Measurements from ENCODE around the gene DENND5A. TPM values are rescaled to one million over a fixed set of nuclear protein-coding genes. Genes with fewer than 3 reads are reported as not detected.
"Not testable (repeated sequence)": the region's sequence is repeated elsewhere in the genome, so short reads cannot be mapped to it uniquely, and the experiment has no call there.

The DENND5A gene
- total RNA-seq, 1 experiment from 2014 or later, result 58.0 TPM

DNA sequence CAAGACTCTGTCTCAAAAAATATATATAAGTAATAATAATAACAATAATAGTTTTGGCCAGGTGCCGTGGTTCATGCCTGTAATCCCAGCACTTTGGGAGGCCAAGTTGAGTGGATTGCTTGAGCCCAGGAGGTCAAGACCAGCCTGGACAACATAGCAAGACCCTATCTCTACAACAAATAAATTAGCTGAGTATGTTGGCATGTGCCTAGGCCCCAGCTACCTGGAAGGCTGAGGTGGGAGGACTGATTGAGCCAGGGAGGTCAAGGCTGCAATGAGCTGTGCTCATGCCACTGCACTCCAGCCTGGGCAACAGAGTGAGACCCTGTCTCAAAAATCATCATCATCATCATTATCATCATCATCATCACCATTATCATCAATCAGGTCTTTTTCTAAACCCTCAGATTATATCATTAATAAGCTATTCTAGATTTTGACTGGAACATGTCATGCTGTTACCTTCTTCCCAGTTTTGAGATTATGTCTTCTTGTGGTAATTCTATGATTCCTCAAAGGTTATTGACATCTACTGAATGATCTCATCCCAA, 39.3 kb downstream of the DENND5A start:
- BruUV-seq (replicated peaks), result no TSS peak
- DNase-seq, result no peak
- ChIA-PET CTCF (no interaction called here), POLR2A (no interaction called here)
- Mint-ChIP-seq H3K27me3 (ENCODE audit: insufficient read depth, unreplicated experiment) (no peaks in the 10 kb centered on the region), H3K4me3 (ENCODE audit: unreplicated experiment) (no peak overlapping the region), H3K36me3 (ENCODE audit: insufficient read depth, unreplicated experiment) (peaks cover 22% of the 10 kb centered on the region), H3K27ac (ENCODE audit: unreplicated experiment) (no peak overlapping the region), H3K4me1 (ENCODE audit: low read depth, unreplicated experiment) (peaks cover 21% of the 10 kb centered on the region), H3K9me3 (ENCODE audit: unreplicated experiment) (no peaks in the 10 kb centered on the region)
- Histone ChIP-seq H3K4me1 (peaks cover 21% of the 10 kb centered on the region), H3K36me3 (ENCODE audit: control insufficient read depth, insufficient read depth, low read length) (no peaks in the 10 kb centered on the region), H3K27me3 (replicated peaks; ENCODE audit: control insufficient read depth, insufficient read depth, low read length) (no peaks in the 10 kb centered on the region), H3K4me3 (ENCODE audit: low read depth, low read length) (no peak overlapping the region), H3K9me3 (no peaks in the 10 kb centered on the region)
- TF ChIP-seq, protein P1, sequence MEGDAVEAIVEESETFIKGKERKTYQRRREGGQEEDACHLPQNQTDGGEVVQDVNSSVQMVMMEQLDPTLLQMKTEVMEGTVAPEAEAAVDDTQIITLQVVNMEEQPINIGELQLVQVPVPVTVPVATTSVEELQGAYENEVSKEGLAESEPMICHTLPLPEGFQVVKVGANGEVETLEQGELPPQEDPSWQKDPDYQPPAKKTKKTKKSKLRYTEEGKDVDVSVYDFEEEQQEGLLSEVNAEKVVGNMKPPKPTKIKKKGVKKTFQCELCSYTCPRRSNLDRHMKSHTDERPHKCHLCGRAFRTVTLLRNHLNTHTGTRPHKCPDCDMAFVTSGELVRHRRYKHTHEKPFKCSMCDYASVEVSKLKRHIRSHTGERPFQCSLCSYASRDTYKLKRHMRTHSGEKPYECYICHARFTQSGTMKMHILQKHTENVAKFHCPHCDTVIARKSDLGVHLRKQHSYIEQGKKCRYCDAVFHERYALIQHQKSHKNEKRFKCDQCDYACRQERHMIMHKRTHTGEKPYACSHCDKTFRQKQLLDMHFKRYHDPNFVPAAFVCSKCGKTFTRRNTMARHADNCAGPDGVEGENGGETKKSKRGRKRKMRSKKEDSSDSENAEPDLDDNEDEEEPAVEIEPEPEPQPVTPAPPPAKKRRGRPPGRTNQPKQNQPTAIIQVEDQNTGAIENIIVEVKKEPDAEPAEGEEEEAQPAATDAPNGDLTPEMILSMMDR (IDR thresholded peaks at IDR 0.05; ENCODE audit: insufficient read depth in 1 of 2, low read depth in 1 of 2, low read length in 1 of 2, severe bottlenecking in 1 of 2, unreplicated experiment in 1 of 2), result no peak
- intact Hi-C loops (cut with micrococcal nuclease; ENCODE audit: unreplicated experiment), result no loop called here

DNA sequence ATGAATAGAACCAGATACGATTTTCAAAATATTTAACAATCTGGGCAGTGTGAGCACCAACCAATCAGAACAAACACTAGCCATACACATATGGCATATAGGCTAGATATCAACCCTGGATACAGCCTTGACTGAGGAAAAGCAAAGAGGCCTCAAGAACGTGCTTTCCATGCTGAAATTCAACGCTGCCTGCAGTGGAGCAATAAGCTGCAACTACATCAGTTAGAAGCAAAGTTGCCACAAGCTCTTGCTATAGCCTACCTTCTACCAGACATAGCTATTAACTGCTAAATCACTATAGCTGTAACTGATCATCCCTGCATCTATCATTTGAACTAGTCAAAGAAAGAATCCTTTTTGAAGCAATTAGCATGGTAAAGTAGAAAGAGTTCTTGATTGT, 42.5 kb downstream of the DENND5A start:
- no peak for DNase-seq
- no peaks in the 10 kb centered on the region for H3K27me3 Mint-ChIP-seq (ENCODE audit: insufficient read depth, unreplicated experiment)
- peaks cover 7% of the 10 kb centered on the region for H3K36me3 Mint-ChIP-seq (ENCODE audit: insufficient read depth, unreplicated experiment)
- ChIA-PET POLR2A (interaction anchor here (0.6 kb wide), 1 partner anchor 238 kb away, joined by 3 read pairs; no protein-coding TSS in a partner anchor), CTCF (no interaction called here)
- no peaks in the 10 kb centered on the region for H3K4me1 Mint-ChIP-seq (ENCODE audit: low read depth, unreplicated experiment)
- intact Hi-C loops (cut with micrococcal nuclease; ENCODE audit: unreplicated experiment), result no loop called here
- Histone ChIP-seq H3K9me3 (no peaks in the 10 kb centered on the region), H3K27me3 (replicated peaks; ENCODE audit: control insufficient read depth, insufficient read depth, low read length) (no peaks in the 10 kb centered on the region), H3K4me3 (ENCODE audit: low read depth, low read length) (no peak overlapping the region), H3K4me1 (no peaks in the 10 kb centered on the region), H3K36me3 (ENCODE audit: control insufficient read depth, insufficient read depth, low read length) (no peaks in the 10 kb centered on the region)
- TF ChIP-seq, protein P1 (IDR thresholded peaks at IDR 0.05; ENCODE audit: insufficient read depth in 1 of 2, low read depth in 1 of 2, low read length in 1 of 2, severe bottlenecking in 1 of 2, unreplicated experiment in 1 of 2), result no peak
- no TSS peak for BruUV-seq (replicated peaks)
- H3K9me3 Mint-ChIP-seq (ENCODE audit: unreplicated experiment), result no peaks in the 10 kb centered on the region
- H3K4me3 Mint-ChIP-seq (ENCODE audit: unreplicated experiment), result no peak overlapping the region
- H3K27ac Mint-ChIP-seq (ENCODE audit: unreplicated experiment), result no peak overlapping the region

DNA sequence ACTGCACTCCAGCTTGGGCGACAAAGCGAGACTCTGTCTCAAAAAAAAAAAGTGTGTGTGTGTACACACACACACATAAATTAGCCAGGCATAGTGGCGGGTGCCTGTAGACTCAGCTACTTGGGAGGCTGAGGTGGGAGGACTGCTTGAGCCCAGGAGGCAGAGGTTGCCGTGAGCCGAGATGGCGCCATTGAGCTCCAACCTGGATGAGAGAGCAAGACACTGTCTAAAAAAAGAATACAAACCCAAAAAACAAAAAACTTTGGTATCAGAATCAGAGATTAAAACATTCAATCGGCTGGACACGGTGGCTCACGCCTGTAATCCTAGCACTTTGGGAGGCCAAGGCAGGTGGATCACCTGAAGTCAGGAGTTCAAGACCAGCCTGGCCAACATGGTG, 44.3 kb downstream of the DENND5A start:
- not testable (repeated sequence) for H3K36me3 Mint-ChIP-seq (ENCODE audit: insufficient read depth, unreplicated experiment); BruUV-seq (replicated peaks)

DNA sequence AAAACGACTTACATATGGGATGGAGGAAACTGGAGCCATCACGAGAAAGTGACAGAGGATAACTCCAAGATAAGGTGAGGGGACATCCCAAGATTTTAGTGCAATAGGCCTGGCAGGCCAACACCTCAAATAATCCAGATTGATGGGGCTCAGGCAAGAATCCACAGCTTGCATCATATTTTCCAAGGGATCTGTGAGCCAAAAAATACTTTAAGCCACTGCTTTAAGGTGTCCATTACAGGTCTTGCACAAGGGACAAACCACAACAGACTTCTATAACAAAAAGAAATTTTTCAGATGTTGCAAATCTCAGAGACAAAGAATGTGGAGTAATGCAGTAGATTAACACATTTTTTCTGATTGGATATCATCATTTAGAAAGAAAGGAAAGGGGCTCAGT, 45.6 kb downstream of the DENND5A start:
- ChIA-PET CTCF (no interaction called here), POLR2A (no interaction called here)
- Histone ChIP-seq H3K4me3 (ENCODE audit: low read depth, low read length) (no peak overlapping the region), H3K36me3 (ENCODE audit: control insufficient read depth, insufficient read depth, low read length) (no peaks in the 10 kb centered on the region), H3K27me3 (replicated peaks; ENCODE audit: control insufficient read depth, insufficient read depth, low read length) (no peaks in the 10 kb centered on the region), H3K4me1 (peaks cover 7% of the 10 kb centered on the region; the same call in 1 of the 2 replicates), H3K9me3 (no peaks in the 10 kb centered on the region)
- TF ChIP-seq, protein P1 (IDR thresholded peaks at IDR 0.05; ENCODE audit: insufficient read depth in 1 of 2, low read depth in 1 of 2, low read length in 1 of 2, severe bottlenecking in 1 of 2, unreplicated experiment in 1 of 2), result no peak
- no peak for DNase-seq
- H3K36me3 Mint-ChIP-seq (ENCODE audit: insufficient read depth, unreplicated experiment), result no peaks in the 10 kb centered on the region
- no peak overlapping the region for H3K4me3 Mint-ChIP-seq (ENCODE audit: unreplicated experiment)
- H3K27me3 Mint-ChIP-seq (ENCODE audit: insufficient read depth, unreplicated experiment), result no peaks in the 10 kb centered on the region
- BruUV-seq (replicated peaks), result no TSS peak
- H3K4me1 Mint-ChIP-seq (ENCODE audit: low read depth, unreplicated experiment), result peaks cover under 1% of the 10 kb centered on the region
- H3K9me3 Mint-ChIP-seq (ENCODE audit: unreplicated experiment), result no peaks in the 10 kb centered on the region
- intact Hi-C loops (cut with micrococcal nuclease; ENCODE audit: unreplicated experiment), result no loop called here
- no peak overlapping the region for H3K27ac Mint-ChIP-seq (ENCODE audit: unreplicated experiment)

More for the DNA sequence above, 44.3 kb downstream of the DENND5A start:
- POLR2A ChIA-PET; DNase-seq; H3K27ac Mint-ChIP-seq (ENCODE audit: unreplicated experiment); H3K36me3 ChIP-seq (ENCODE audit: control insufficient read depth, insufficient read depth, low read length); H3K27me3 Mint-ChIP-seq (ENCODE audit: insufficient read depth, unreplicated experiment); intact Hi-C loops (cut with micrococcal nuclease; ENCODE audit: unreplicated experiment); H3K4me1 Mint-ChIP-seq (ENCODE audit: low read depth, unreplicated experiment); H3K27me3 ChIP-seq (replicated peaks; ENCODE audit: control insufficient read depth, insufficient read depth, low read length); H3K4me1 ChIP-seq; H3K9me3 Mint-ChIP-seq (ENCODE audit: unreplicated experiment); H3K4me3 ChIP-seq (ENCODE audit: low read depth, low read length); H3K4me3 Mint-ChIP-seq (ENCODE audit: unreplicated experiment); CTCF ChIA-PET; H3K9me3 ChIP-seq: not testable (repeated sequence)

All from Caco-2 (cell line).